GM18867 (cell line): ENCODE data around the gene DCXR.
A peak's percentile ranks its signal among the peaks of the same experiment; 100 is the strongest.

Source experiments
- ATAC-seq: cut with Tn5 transposase; IDR thresholded peaks from one replicate; pipeline ENCODE4 v1.9.1; 2021; ENCODE audit warnings: mild to moderate bottlenecking, moderate library complexity; ENCODE audit not compliant: unreplicated experiment

DCXR gene

GRCh38 chr17:82037092-82037888, at the start of gene DCXR:
TSS of gene DCXR (minus strand) at chr17:82037697. CDS start at chr17:82037682, 15 bp downstream.
- ATAC-seq: peak; percentile 81

- ATAC-seq: no peak
These were observed 48.7 kb upstream of the DCXR start for GRCh38 chr17:82085931-82086764.

- ATAC-seq: no peak
These were observed 47.7 kb upstream of the DCXR start for GRCh38 chr17:82085031-82085861.

GRCh38 chr17:82084373-82085030, 47.0 kb upstream of the DCXR start:
- no peak for ATAC-seq

- no peak for ATAC-seq
These were observed 46.2 kb upstream of the DCXR start for GRCh38 chr17:82083533-82084359.

GRCh38 chr17:82083009-82083408, 45.5 kb upstream of the DCXR start:
- ATAC-seq: no peak

GRCh38 chr17:82082456-82082855, 45.0 kb upstream of the DCXR start:
- no peak for ATAC-seq

GRCh38 chr17:82081966-82082365, 44.5 kb upstream of the DCXR start:
- no peak for ATAC-seq

GRCh38 chr17:82081546-82081945, 44.0 kb upstream of the DCXR start:
- ATAC-seq: no peak

- ATAC-seq: no peak
These were observed 43.4 kb upstream of the DCXR start for GRCh38 chr17:82080789-82081464.

- no peak for ATAC-seq
These were observed 42.7 kb upstream of the DCXR start for GRCh38 chr17:82080048-82080788.

- no peak for ATAC-seq
These were observed 41.6 kb upstream of the DCXR start for GRCh38 chr17:82079001-82079677.

GRCh38 chr17:82078433-82078832, 40.9 kb upstream of the DCXR start:
- ATAC-seq: no peak

GRCh38 chr17:82077617-82078358, 40.3 kb upstream of the DCXR start:
- no peak for ATAC-seq

GRCh38 chr17:82076785-82077591, 39.5 kb upstream of the DCXR start:
- no peak for ATAC-seq

- ATAC-seq: no peak
These were observed 38.7 kb upstream of the DCXR start for GRCh38 chr17:82076018-82076784.
